Measurements from ENCODE around the gene EP400.
"Not testable (repeated sequence)": the region's sequence is repeated elsewhere in the genome, so short reads cannot be mapped to it uniquely, and the experiment has no call there.

The EP400 gene

GRCh38 chr12:132049442-132049841, 99.7 kb downstream of the EP400 start:
- no peak overlapping the region for H3K4me3 ChIP-seq (ENCODE audit: low read length)
- DNase-seq (ENCODE audit: low read depth): no peak
- no peak for TF ChIP-seq CTCF (IDR thresholded peaks at IDR 0.05; ENCODE audit: insufficient read depth, low read depth, low read length, missing control alignments)

GRCh38 chr12:132049876-132050275, 100.1 kb downstream of the EP400 start:
- no peak for TF ChIP-seq CTCF (IDR thresholded peaks at IDR 0.05; ENCODE audit: insufficient read depth, low read depth, low read length, missing control alignments)
- H3K4me3 ChIP-seq (ENCODE audit: low read length): no peak overlapping the region
- no peak for DNase-seq (ENCODE audit: low read depth)

GRCh38 chr12:132051718-132052117, 102.0 kb downstream of the EP400 start:
- peak; percentile 36 for TF ChIP-seq CTCF (IDR thresholded peaks at IDR 0.05; ENCODE audit: insufficient read depth, low read depth, low read length, missing control alignments)
- not testable (repeated sequence) for DNase-seq (ENCODE audit: low read depth); H3K4me3 ChIP-seq (ENCODE audit: low read length)

GRCh38 chr12:132052196-132052932, 102.6 kb downstream of the EP400 start:
- no peak for DNase-seq (ENCODE audit: low read depth)
- H3K4me3 ChIP-seq (ENCODE audit: low read length): no peak overlapping the region
- TF ChIP-seq CTCF (IDR thresholded peaks at IDR 0.05; ENCODE audit: insufficient read depth, low read depth, low read length, missing control alignments): no peak

GRCh38 chr12:132053338-132054330, 103.9 kb downstream of the EP400 start:
- peak; percentile 33 for DNase-seq (ENCODE audit: low read depth)
- no peak for TF ChIP-seq CTCF (IDR thresholded peaks at IDR 0.05; ENCODE audit: insufficient read depth, low read depth, low read length, missing control alignments)
- no peak overlapping the region for H3K4me3 ChIP-seq (ENCODE audit: low read length)

GRCh38 chr12:132054983-132055382, 105.2 kb downstream of the EP400 start:
- no peak for DNase-seq (ENCODE audit: low read depth)
- TF ChIP-seq CTCF (IDR thresholded peaks at IDR 0.05; ENCODE audit: insufficient read depth, low read depth, low read length, missing control alignments): no peak
- no peak overlapping the region for H3K4me3 ChIP-seq (ENCODE audit: low read length)

Data from epithelial cell of esophagus (primary cell).